Loucy (cell line): ENCODE measurements around the gene PRXL2B.

Experiments
- H2AFZ ChIP-seq: fragments of 200-600 bp; sonication (generic); 2 replicates; pipeline ENCODE4 v1.6.0; 2016; ENCODE audit warnings: antibody characterized with exemption, mild to moderate bottlenecking, low read length, moderate library complexity
- H3F3A ChIP-seq: fragments of 200-600 bp; 2 replicates; pipeline ENCODE4 v1.6.0; 2016; ENCODE audit warnings: antibody characterized with exemption, low read depth, mild to moderate bottlenecking
- H3K27me3 ChIP-seq: fragments of 200-600 bp; sonication (generic); 2 replicates; pipeline ENCODE4 v1.6.1; 2014; ENCODE audit warnings: low read length, mild to moderate bottlenecking; ENCODE audit not compliant: insufficient read depth, poor library complexity, severe bottlenecking
- H3K36me3 ChIP-seq: fragments of 200-600 bp; sonication (generic); 2 replicates; pipeline ENCODE4 v1.6.1; 2016; ENCODE audit warnings: low read length; ENCODE audit not compliant: insufficient read depth
- H3K4me1 ChIP-seq: fragments of 200-600 bp; sonication (generic); 2 replicates; pipeline ENCODE4 v1.5.1; 2014; ENCODE audit warnings: low read length, mild to moderate bottlenecking; ENCODE audit not compliant: insufficient read depth, poor library complexity, severe bottlenecking
- H3K4me2 ChIP-seq: fragments of 200-600 bp; sonication (generic); 2 replicates; pipeline ENCODE4 v1.6.0; 2014; ENCODE audit warnings: antibody characterized with exemption, low read length, low read depth, mild to moderate bottlenecking; ENCODE audit not compliant: poor library complexity, severe bottlenecking
- H3K4me3 ChIP-seq: fragments of 200-600 bp; sonication (generic); 2 replicates; pipeline ENCODE4 v1.5.1; 2014; ENCODE audit warnings: low read length, mild to moderate bottlenecking, mixed read lengths; ENCODE audit not compliant: poor library complexity, severe bottlenecking
- H3K79me2 ChIP-seq: fragments of 200-600 bp; sonication (generic); 2 replicates; pipeline ENCODE4 v1.6.1; 2014; ENCODE audit warnings: low read length; ENCODE audit not compliant: insufficient read depth
- H3K9ac ChIP-seq: fragments of 200-600 bp; sonication (generic); 2 replicates; pipeline ENCODE4 v1.6.0; 2014; ENCODE audit warnings: mild to moderate bottlenecking, low read depth, low read length, moderate library complexity; ENCODE audit not compliant: poor library complexity, severe bottlenecking
- H3K9me2 ChIP-seq: fragments of 200-600 bp; sonication (generic); replicated peaks from 2 replicates; pipeline ENCODE4 v1.6.1; 2016; ENCODE audit warnings: low read depth, low read length, mixed read lengths
- H3K9me3 ChIP-seq: fragments of 200-600 bp; sonication (generic); 2 replicates; pipeline ENCODE4 v1.6.1; 2014; ENCODE audit warnings: mild to moderate bottlenecking, antibody characterized with exemption, low read length, low read depth; ENCODE audit not compliant: insufficient read depth
- H4K20me1 ChIP-seq: fragments of 200-600 bp; sonication (generic); 2 replicates; pipeline ENCODE4 v1.6.0; 2014; ENCODE audit warnings: antibody characterized with exemption, low read length, mild to moderate bottlenecking; ENCODE audit not compliant: insufficient read depth, poor library complexity, severe bottlenecking
- CTCF ChIP-seq: fragments of 200-600 bp; sonication (generic); conservative IDR thresholded peaks from 2 replicates; pipeline ENCODE4 v1.5.1; 2014; ENCODE audit warnings: mild to moderate bottlenecking, antibody characterized with exemption, low read length
- EZH2phosphoT487 ChIP-seq: fragments of 200-600 bp; IDR thresholded peaks from 2 replicates; pipeline ENCODE4 v1.6.1; 2018; ENCODE audit warnings: antibody characterized with exemption, mild to moderate bottlenecking, moderate library complexity, borderline replicate concordance

The PRXL2B gene

GRCh38 chr1:2609319-2610035 lies 22.9 kb downstream of the PRXL2B start:
- Histone ChIP-seq H2AFZ (no peak overlapping the region), H3K79me2 (no peaks in the 10 kb centered on the region), H4K20me1 (no peaks in the 10 kb centered on the region), H3F3A (no peaks in the 10 kb centered on the region), H3K27me3 (no peaks in the 10 kb centered on the region), H3K4me2 (no peak overlapping the region), H3K9me3 (peaks cover 14% of the 10 kb centered on the region; the same call in 1 of the 2 replicates), H3K4me3 (no peak overlapping the region), H3K4me1 (no peaks in the 10 kb centered on the region), H3K9ac (no peak overlapping the region), H3K36me3 (no peaks in the 10 kb centered on the region), H3K9me2 (no peaks in the 10 kb centered on the region)
- TF ChIP-seq CTCF = no peak
- no peak for TF ChIP-seq EZH2phosphoT487

- Histone ChIP-seq H3F3A (no peaks in the 10 kb centered on the region), H3K4me2 (no peak overlapping the region), H3K9me2 (no peaks in the 10 kb centered on the region), H3K9me3 (peaks cover 14% of the 10 kb centered on the region; the same call in 1 of the 2 replicates), H3K79me2 (no peaks in the 10 kb centered on the region), H4K20me1 (no peaks in the 10 kb centered on the region), H3K4me1 (no peaks in the 10 kb centered on the region), H3K4me3 (no peak overlapping the region), H2AFZ (no peak overlapping the region), H3K36me3 (no peaks in the 10 kb centered on the region), H3K9ac (no peak overlapping the region), H3K27me3 (no peaks in the 10 kb centered on the region)
- TF ChIP-seq EZH2phosphoT487 (no peak), CTCF (no peak)
Measured at GRCh38 chr1:2610036-2610959, 23.7 kb downstream of the PRXL2B start.

- TF ChIP-seq EZH2phosphoT487 = no peak
- no peak for TF ChIP-seq CTCF
- H2AFZ ChIP-seq = no peak overlapping the region
- no peaks in the 10 kb centered on the region for H3K79me2 ChIP-seq
- H3K4me1 ChIP-seq = no peaks in the 10 kb centered on the region
- no peaks in the 10 kb centered on the region for H4K20me1 ChIP-seq
- no peaks in the 10 kb centered on the region for H3K36me3 ChIP-seq
- H3K9ac ChIP-seq = no peak overlapping the region
- no peaks in the 10 kb centered on the region for H3F3A ChIP-seq
- H3K4me3 ChIP-seq = no peak overlapping the region
- H3K9me2 ChIP-seq = no peaks in the 10 kb centered on the region
- peaks cover 14% of the 10 kb centered on the region; the same call in 1 of the 2 replicates for H3K9me3 ChIP-seq
- H3K4me2 ChIP-seq = no peak overlapping the region
- no peaks in the 10 kb centered on the region for H3K27me3 ChIP-seq
Measured at GRCh38 chr1:2611031-2611501, 24.5 kb downstream of the PRXL2B start.
